ENCODE measurements around the gene CD80.

GRCh38 chr3:119492128-119492527, 67.3 kb downstream of the CD80 start:
- TF ChIP-seq, protein P1, sequence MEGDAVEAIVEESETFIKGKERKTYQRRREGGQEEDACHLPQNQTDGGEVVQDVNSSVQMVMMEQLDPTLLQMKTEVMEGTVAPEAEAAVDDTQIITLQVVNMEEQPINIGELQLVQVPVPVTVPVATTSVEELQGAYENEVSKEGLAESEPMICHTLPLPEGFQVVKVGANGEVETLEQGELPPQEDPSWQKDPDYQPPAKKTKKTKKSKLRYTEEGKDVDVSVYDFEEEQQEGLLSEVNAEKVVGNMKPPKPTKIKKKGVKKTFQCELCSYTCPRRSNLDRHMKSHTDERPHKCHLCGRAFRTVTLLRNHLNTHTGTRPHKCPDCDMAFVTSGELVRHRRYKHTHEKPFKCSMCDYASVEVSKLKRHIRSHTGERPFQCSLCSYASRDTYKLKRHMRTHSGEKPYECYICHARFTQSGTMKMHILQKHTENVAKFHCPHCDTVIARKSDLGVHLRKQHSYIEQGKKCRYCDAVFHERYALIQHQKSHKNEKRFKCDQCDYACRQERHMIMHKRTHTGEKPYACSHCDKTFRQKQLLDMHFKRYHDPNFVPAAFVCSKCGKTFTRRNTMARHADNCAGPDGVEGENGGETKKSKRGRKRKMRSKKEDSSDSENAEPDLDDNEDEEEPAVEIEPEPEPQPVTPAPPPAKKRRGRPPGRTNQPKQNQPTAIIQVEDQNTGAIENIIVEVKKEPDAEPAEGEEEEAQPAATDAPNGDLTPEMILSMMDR (conservative IDR thresholded peaks at IDR 0.05 in 1 of 2, IDR thresholded peaks at IDR 0.05 in 1 of 2; ENCODE audit: extremely low read depth in 1 of 2, insufficient read depth in 1 of 2, low read depth in 1 of 2, low read length in 2 of 2), result no peak
- no peak for TF ChIP-seq EZH2 (IDR thresholded peaks at IDR 0.05; ENCODE audit: borderline replicate concordance, low read length)

All from mammary epithelial cell (primary cell).